ENCODE measurements around the gene LHX3.

LHX3 gene

GRCh38 chr9:136149853-136150252 lies 55.1 kb downstream of the LHX3 start:
- no peak overlapping the region for H3K4me3 ChIP-seq (ENCODE audit: low read depth, low read length)
- ChIA-PET POLR2A (no interaction called here), CTCF (no interaction called here)
- DNase-seq (ENCODE audit: low read depth, low spot score): no peak
- TF ChIP-seq CTCF (IDR thresholded peaks at IDR 0.05; ENCODE audit: insufficient read depth, low read length, missing control alignments): no peak

GRCh38 chr9:136149337-136149736 lies 55.6 kb downstream of the LHX3 start:
- CTCF ChIA-PET: no interaction called here
- POLR2A ChIA-PET: no interaction called here
- TF ChIP-seq CTCF (IDR thresholded peaks at IDR 0.05; ENCODE audit: insufficient read depth, low read length, missing control alignments): no peak
- no peak for DNase-seq (ENCODE audit: low read depth, low spot score)
- no peak overlapping the region for H3K4me3 ChIP-seq (ENCODE audit: low read depth, low read length)

- TF ChIP-seq CTCF (IDR thresholded peaks at IDR 0.05; ENCODE audit: insufficient read depth, low read length, missing control alignments): no peak
- no peak overlapping the region for H3K4me3 ChIP-seq (ENCODE audit: low read depth, low read length)
- CTCF ChIA-PET: no interaction called here
- no peak for DNase-seq (ENCODE audit: low read depth, low spot score)
- POLR2A ChIA-PET: no interaction called here
Measured at GRCh38 chr9:136148766-136149165, 56.2 kb downstream of the LHX3 start.

GRCh38 chr9:136147890-136148714 lies 56.8 kb downstream of the LHX3 start:
- no peak overlapping the region for H3K4me3 ChIP-seq (ENCODE audit: low read depth, low read length)
- POLR2A ChIA-PET: no interaction called here
- no peak for TF ChIP-seq CTCF (IDR thresholded peaks at IDR 0.05; ENCODE audit: insufficient read depth, low read length, missing control alignments)
- CTCF ChIA-PET: interaction anchor here (1.3 kb wide), 1 partner anchor 136 kb away, joined by 4 read pairs; no protein-coding TSS in a partner anchor
- DNase-seq (ENCODE audit: low read depth, low spot score): no peak

GRCh38 chr9:136147038-136147889 lies 57.7 kb downstream of the LHX3 start:
- POLR2A ChIA-PET: no interaction called here
- TF ChIP-seq CTCF (IDR thresholded peaks at IDR 0.05; ENCODE audit: insufficient read depth, low read length, missing control alignments): no peak
- DNase-seq (ENCODE audit: low read depth, low spot score): no peak
- CTCF ChIA-PET: interaction anchor here (0.9 to 1.3 kb wide), 3 partner anchors 13 to 137 kb away, joined by 3 to 4 read pairs (median 3); no protein-coding TSS in a partner anchor
- H3K4me3 ChIP-seq (ENCODE audit: low read depth, low read length): no peak overlapping the region
